GM19328 (cell line): ENCODE measurements around the gene MNT.

Source experiments
- ATAC-seq: cut with Tn5 transposase; IDR thresholded peaks from one replicate; pipeline ENCODE4 v1.9.1; 2021; ENCODE audit warnings: mild to moderate bottlenecking, moderate library complexity; ENCODE audit not compliant: unreplicated experiment

The MNT gene

GRCh38 chr17:2416010-2416734 lies 15.3 kb upstream of the MNT start:
- no peak for ATAC-seq

- no peak for ATAC-seq
Measured at GRCh38 chr17:2415081-2415480, 14.2 kb upstream of the MNT start.

GRCh38 chr17:2414446-2415064 lies 13.7 kb upstream of the MNT start:
- ATAC-seq = no peak

- no peak for ATAC-seq
Measured at GRCh38 chr17:2412561-2413021, 11.7 kb upstream of the MNT start.

GRCh38 chr17:2410951-2411350 lies 10.1 kb upstream of the MNT start:
- ATAC-seq = no peak

GRCh38 chr17:2406903-2407790 lies 6.3 kb upstream of the MNT start:
- ATAC-seq = no peak

GRCh38 chr17:2406271-2406902 lies 5.5 kb upstream of the MNT start:
- ATAC-seq = no peak

GRCh38 chr17:2405247-2405926 lies 4.5 kb upstream of the MNT start:
- ATAC-seq = no peak

GRCh38 chr17:2403044-2403443 lies 2.2 kb upstream of the MNT start:
- ATAC-seq = no peak

GRCh38 chr17:2402544-2402943 lies 1.7 kb upstream of the MNT start:
- no peak for ATAC-seq

GRCh38 chr17:2401426-2402221 lies 764 bp upstream of the MNT start:
- peak; percentile 47 for ATAC-seq

- no peak for ATAC-seq
Measured at GRCh38 chr17:2400474-2400866, 390 bp downstream of the MNT start.

GRCh38 chr17:2399572-2400473 lies 1.0 kb downstream of the MNT start:
- ATAC-seq = peak; percentile 36

- ATAC-seq = no peak
Measured at GRCh38 chr17:2398655-2399571, 1.9 kb downstream of the MNT start.

GRCh38 chr17:2398182-2398581 lies 2.7 kb downstream of the MNT start:
- ATAC-seq = no peak

- ATAC-seq = no peak
Measured at GRCh38 chr17:2397247-2398171, 3.4 kb downstream of the MNT start.
